Body of pancreas (tissue), 4 donors: ENCODE data around the gene MAML2.

Experiments
- CTCF ChIP-seq, 7 experiments: fragments of 450-650 bp in 4 of 7; fragments of 200-600 bp in 3 of 7; sonication (generic) in 3 of 7; IDR thresholded peaks; one replicate each; pipeline ENCODE4 v1.5.1; 2016 to 2019; ENCODE audit warnings: antibody characterized with exemption in 7 of 7
- POLR2A ChIP-seq, 3 donors: fragments of 450-650 bp; IDR thresholded peaks; one replicate each; pipeline ENCODE4 v1.6.1; 2016; ENCODE audit warnings: antibody characterized with exemption in 3 of 3, mild to moderate bottlenecking in 2 of 3

- TF ChIP-seq CTCF (IDR thresholded peaks at IDR 0.05) (no peak), POLR2A (IDR thresholded peaks at IDR 0.05) (no peak)
Observed at GRCh38 chr11:96221244-96222070, 121.5 kb downstream of the MAML2 start.
